GM23338 (cell line): ENCODE results near the gene FAU. TPM values are rescaled to one million over a fixed set of nuclear protein-coding genes. Genes with fewer than 3 reads are reported as not detected.

Experiments used
- ATAC-seq: fragments of 200-7000 bp; cut with Tn5 transposase; 3 replicates; pipeline ENCODE4 v1.9.1; 2020
- DNase-seq: peaks from one replicate; pipeline ENCODE4 v3.0.0-alpha.2; 2015; ENCODE audit warnings: low spot score
- H2AFZ ChIP-seq: fragments of 200-600 bp; sonication (generic); 2 replicates; pipeline ENCODE4 v1.8.0; 2016; ENCODE audit warnings: antibody characterized with exemption, mild to moderate bottlenecking, moderate library complexity
- H3F3A ChIP-seq: fragments of 200-600 bp; sonication (generic); replicated peaks from 2 replicates; pipeline ENCODE4 v1.8.0; 2017; ENCODE audit warnings: antibody characterized with exemption, mixed run types, low read depth
- H3K27ac ChIP-seq: fragments of 200-600 bp; sonication (generic); 2 replicates; pipeline ENCODE4 v1.6.1; 2016; ENCODE audit warnings: low read depth
- H3K27me3 ChIP-seq: fragments of 200-600 bp; sonication (generic); 2 replicates; pipeline ENCODE4 v1.8.0; 2016; ENCODE audit warnings: mild to moderate bottlenecking, mixed run types, moderate library complexity; ENCODE audit not compliant: insufficient read depth
- H3K36me3 ChIP-seq: fragments of 200-600 bp; sonication (generic); 2 replicates; pipeline ENCODE4 v1.8.0; 2016; ENCODE audit warnings: mild to moderate bottlenecking; ENCODE audit not compliant: insufficient read depth
- H3K4me1 ChIP-seq: fragments of 200-600 bp; sonication (generic); 2 replicates; pipeline ENCODE4 v1.8.0; 2016; ENCODE audit warnings: mild to moderate bottlenecking, moderate library complexity; ENCODE audit not compliant: insufficient read depth
- H3K4me2 ChIP-seq: fragments of 200-600 bp; sonication (generic); 2 replicates; pipeline ENCODE4 v1.7.1; 2017; ENCODE audit warnings: mixed run types
- H3K4me3 ChIP-seq: fragments of 200-600 bp; sonication (generic); 2 replicates; pipeline ENCODE4 v1.6.1; 2016; ENCODE audit warnings: mixed run types
- H3K79me2 ChIP-seq: fragments of 200-600 bp; sonication (generic); replicated peaks from 2 replicates; pipeline ENCODE4 v1.8.0; 2017; ENCODE audit warnings: mild to moderate bottlenecking; ENCODE audit not compliant: insufficient read depth
- H3K9me2 ChIP-seq: fragments of 200-600 bp; sonication (generic); 2 replicates; pipeline ENCODE4 v1.8.0; 2017; ENCODE audit not compliant: insufficient read depth
- H4K20me1 ChIP-seq: fragments of 200-600 bp; sonication (generic); replicated peaks from 2 replicates; pipeline ENCODE4 v1.8.0; 2017; ENCODE audit warnings: mild to moderate bottlenecking; ENCODE audit not compliant: insufficient read depth
- H3K27ac Mint-ChIP-seq: 2 replicates; pipeline ENCODE4 v1.8.0; 2020; ENCODE audit warnings: inconsistent platforms, mild to moderate bottlenecking, moderate library complexity, mixed read lengths
- H3K27me3 Mint-ChIP-seq: 3 replicates; pipeline ENCODE4 v1.8.0; 2022; ENCODE audit warnings: low read depth, mild to moderate bottlenecking, moderate library complexity, mixed read lengths, inconsistent platforms; ENCODE audit not compliant: insufficient read depth, poor library complexity
- H3K36me3 Mint-ChIP-seq: 3 replicates; pipeline ENCODE4 v1.8.0; 2021; ENCODE audit warnings: low read depth, mild to moderate bottlenecking, inconsistent platforms, moderate library complexity, mixed read lengths
- H3K4me1 Mint-ChIP-seq: 3 replicates; pipeline ENCODE4 v1.8.0; 2020; ENCODE audit warnings: mild to moderate bottlenecking, inconsistent platforms, mixed read lengths
- H3K4me3 Mint-ChIP-seq: 3 replicates; pipeline ENCODE4 v1.8.0; 2021; ENCODE audit warnings: moderate library complexity, mild to moderate bottlenecking, inconsistent platforms, mixed read lengths
- H3K9me3 Mint-ChIP-seq: 3 replicates; pipeline ENCODE4 v1.8.0; 2020; ENCODE audit warnings: moderate library complexity, mild to moderate bottlenecking, inconsistent platforms, mixed read lengths
- CREB1 ChIP-seq: fragments of 250-450 bp; sonication (Bioruptor Pico); IDR thresholded peaks from 2 replicates; pipeline ENCODE4 v1.5.0; 2020; ENCODE audit warnings: low read depth, mild to moderate bottlenecking, moderate library complexity
- EZH2 ChIP-seq: fragments of 200-600 bp; sonication (generic); IDR thresholded peaks from one replicate; pipeline ENCODE4 v1.8.0; 2017; ENCODE audit warnings: antibody characterized with exemption, mild to moderate bottlenecking, low read depth; ENCODE audit not compliant: unreplicated experiment
- EZH2phosphoT487 ChIP-seq: fragments of 200-600 bp; sonication (generic); IDR thresholded peaks from one replicate; pipeline ENCODE4 v1.8.1; 2018; ENCODE audit warnings: antibody characterized with exemption; ENCODE audit not compliant: unreplicated experiment
- NANOG ChIP-seq: IDR thresholded peaks from 2 replicates; pipeline ENCODE4 v1.6.1; 2016; ENCODE audit warnings: antibody characterized with exemption, borderline replicate concordance
- POLR2AphosphoS5 ChIP-seq: IDR thresholded peaks from 2 replicates; pipeline ENCODE4 v1.6.1; 2016; ENCODE audit warnings: antibody characterized with exemption, low read depth
- ZNF114 ChIP-seq: fragments of 250-450 bp; sonication (Bioruptor Pico); IDR thresholded peaks from 2 replicates; pipeline ENCODE4 v1.5.0; 2020; ENCODE audit warnings: mild to moderate bottlenecking, moderate library complexity
- ZNF331 ChIP-seq: fragments of 250-450 bp; sonication (Bioruptor Pico); IDR thresholded peaks from 2 replicates; pipeline ENCODE4 v1.5.0; 2020; ENCODE audit warnings: low read depth, mild to moderate bottlenecking, moderate library complexity
- polyA plus RNA-seq: library from polyadenylated mRNA; unstranded; fragments of >200 nt; fragmentation: Nextera tagmentation; extraction: Ambion mirVana; gene quantifications from 2 replicates; pipeline ENCODE4 v1.2.1, GENCODE V29; 2016
- total RNA-seq: library from RNA; depleted of rRNA; stranded (reverse); fragments of >200 nt; shearing (Covaris generic); gene quantifications from 2 replicates; pipeline ENCODE4 v1.2.3, GENCODE V29; 2014
- TF ChIP-seq, protein P1 (sequence below): IDR thresholded peaks from one replicate; pipeline ENCODE4 v1.6.1; 2018; ENCODE audit warnings: antibody characterized with exemption; ENCODE audit not compliant: unreplicated experiment
- TF ChIP-seq, protein P2 (sequence below), 2 experiments: fragments of 200-600 bp in 1 of 2; sonication (generic) in 1 of 2; conservative IDR thresholded peaks; 2 replicates each; pipeline versions ENCODE4 v1.5.1 to v1.6.1; 2016 to 2017; ENCODE audit warnings: antibody characterized with exemption in 2 of 2, low read depth in 2 of 2, mild to moderate bottlenecking in 2 of 2, moderate library complexity in 1 of 2

FAU gene
- total and polyA plus RNA-seq, 2 experiments from 2014 or later = 262 to 1,177 TPM

DNA sequence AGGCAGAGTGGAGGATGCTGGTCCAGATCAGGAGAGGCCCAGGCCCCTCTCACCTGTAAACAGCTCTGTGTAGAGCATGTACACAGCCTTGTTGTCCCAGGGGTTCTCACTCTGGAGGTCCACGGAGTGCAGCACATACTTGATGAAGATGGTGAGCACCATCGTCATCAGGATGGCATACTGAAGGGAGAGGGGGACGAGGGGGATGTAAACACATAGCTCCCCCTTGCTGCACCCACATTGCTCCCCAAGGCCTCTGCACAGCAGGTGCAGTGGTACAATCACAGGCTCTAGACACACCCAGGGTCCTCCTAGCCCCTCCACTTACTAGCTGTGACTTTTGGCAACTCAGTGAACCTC is 9.5 kb upstream of the FAU start (continued):
- TF ChIP-seq, protein P1, sequence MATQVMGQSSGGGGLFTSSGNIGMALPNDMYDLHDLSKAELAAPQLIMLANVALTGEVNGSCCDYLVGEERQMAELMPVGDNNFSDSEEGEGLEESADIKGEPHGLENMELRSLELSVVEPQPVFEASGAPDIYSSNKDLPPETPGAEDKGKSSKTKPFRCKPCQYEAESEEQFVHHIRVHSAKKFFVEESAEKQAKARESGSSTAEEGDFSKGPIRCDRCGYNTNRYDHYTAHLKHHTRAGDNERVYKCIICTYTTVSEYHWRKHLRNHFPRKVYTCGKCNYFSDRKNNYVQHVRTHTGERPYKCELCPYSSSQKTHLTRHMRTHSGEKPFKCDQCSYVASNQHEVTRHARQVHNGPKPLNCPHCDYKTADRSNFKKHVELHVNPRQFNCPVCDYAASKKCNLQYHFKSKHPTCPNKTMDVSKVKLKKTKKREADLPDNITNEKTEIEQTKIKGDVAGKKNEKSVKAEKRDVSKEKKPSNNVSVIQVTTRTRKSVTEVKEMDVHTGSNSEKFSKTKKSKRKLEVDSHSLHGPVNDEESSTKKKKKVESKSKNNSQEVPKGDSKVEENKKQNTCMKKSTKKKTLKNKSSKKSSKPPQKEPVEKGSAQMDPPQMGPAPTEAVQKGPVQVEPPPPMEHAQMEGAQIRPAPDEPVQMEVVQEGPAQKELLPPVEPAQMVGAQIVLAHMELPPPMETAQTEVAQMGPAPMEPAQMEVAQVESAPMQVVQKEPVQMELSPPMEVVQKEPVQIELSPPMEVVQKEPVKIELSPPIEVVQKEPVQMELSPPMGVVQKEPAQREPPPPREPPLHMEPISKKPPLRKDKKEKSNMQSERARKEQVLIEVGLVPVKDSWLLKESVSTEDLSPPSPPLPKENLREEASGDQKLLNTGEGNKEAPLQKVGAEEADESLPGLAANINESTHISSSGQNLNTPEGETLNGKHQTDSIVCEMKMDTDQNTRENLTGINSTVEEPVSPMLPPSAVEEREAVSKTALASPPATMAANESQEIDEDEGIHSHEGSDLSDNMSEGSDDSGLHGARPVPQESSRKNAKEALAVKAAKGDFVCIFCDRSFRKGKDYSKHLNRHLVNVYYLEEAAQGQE = no peak
- TF ChIP-seq NANOG (no peak), EZH2phosphoT487 (no peak), POLR2AphosphoS5 (no peak), CREB1 (CRISPR knock-in tag) (no peak), ZNF331 (CRISPR knock-in tag) (no peak), EZH2 (no peak), ZNF114 (no peak)

DNA sequence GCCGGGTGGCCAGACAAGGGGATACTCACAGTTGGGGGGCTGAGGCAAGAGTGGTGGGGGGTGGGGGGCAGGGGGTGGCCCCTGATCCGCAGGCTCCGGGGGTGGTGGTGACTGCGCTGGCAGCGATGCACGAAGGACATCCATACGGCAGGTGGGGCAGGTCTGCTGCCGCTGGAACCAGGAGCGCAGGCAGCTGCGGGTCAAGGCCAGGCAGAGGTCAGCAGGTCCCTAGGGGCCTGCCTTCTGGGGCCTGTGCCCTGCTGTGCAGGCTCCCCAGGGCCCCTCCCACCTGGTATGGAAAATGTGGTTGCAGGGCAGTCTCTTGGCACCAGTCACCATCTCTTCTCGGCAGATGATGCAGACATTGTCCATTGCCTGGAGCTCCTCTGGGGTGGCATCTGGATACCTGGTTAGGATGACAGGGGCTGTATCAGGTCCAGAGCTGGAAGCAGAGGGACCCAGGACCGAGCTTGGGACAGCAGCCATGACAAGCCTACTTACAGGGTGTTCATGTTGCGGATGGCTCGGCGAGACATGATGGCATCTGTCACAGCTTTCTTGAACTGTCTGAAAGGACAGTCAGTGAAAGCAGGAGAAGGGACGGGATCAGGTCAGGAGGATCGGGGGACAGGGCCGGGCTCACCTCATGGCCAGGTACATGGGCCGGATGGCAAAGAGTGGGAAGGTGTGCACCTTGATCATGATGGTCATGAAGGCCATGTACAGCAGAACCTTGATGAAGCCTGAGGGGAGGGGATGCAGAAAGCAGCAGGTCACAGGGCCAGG is 8.9 kb upstream of the FAU start:
- DNase-seq = no peak
- no peak overlapping the region for H3K27ac Mint-ChIP-seq
- no peak for TF ChIP-seq NANOG
- TF ChIP-seq, protein P2, sequence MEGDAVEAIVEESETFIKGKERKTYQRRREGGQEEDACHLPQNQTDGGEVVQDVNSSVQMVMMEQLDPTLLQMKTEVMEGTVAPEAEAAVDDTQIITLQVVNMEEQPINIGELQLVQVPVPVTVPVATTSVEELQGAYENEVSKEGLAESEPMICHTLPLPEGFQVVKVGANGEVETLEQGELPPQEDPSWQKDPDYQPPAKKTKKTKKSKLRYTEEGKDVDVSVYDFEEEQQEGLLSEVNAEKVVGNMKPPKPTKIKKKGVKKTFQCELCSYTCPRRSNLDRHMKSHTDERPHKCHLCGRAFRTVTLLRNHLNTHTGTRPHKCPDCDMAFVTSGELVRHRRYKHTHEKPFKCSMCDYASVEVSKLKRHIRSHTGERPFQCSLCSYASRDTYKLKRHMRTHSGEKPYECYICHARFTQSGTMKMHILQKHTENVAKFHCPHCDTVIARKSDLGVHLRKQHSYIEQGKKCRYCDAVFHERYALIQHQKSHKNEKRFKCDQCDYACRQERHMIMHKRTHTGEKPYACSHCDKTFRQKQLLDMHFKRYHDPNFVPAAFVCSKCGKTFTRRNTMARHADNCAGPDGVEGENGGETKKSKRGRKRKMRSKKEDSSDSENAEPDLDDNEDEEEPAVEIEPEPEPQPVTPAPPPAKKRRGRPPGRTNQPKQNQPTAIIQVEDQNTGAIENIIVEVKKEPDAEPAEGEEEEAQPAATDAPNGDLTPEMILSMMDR (conservative IDR thresholded peaks at IDR 0.05; ENCODE audit: low read depth in 2 of 2) = no peak
- TF ChIP-seq EZH2phosphoT487 = no peak
- TF ChIP-seq, protein P1 = no peak
- no peak for TF ChIP-seq ZNF331 (CRISPR knock-in tag)
- TF ChIP-seq EZH2 = no peak
- no peak for TF ChIP-seq CREB1 (CRISPR knock-in tag)
- TF ChIP-seq ZNF114 = no peak

More for the DNA sequence above, 8.9 kb upstream of the FAU start:
- no peak overlapping the region for H3K4me3 ChIP-seq
- peaks cover 13% of the 10 kb centered on the region; the same call in 1 of the 2 replicates for H3K4me1 ChIP-seq
- H3K27me3 ChIP-seq = no peaks in the 10 kb centered on the region
- no peak overlapping the region; the same call in 2 of the 3 replicates for H3K4me3 Mint-ChIP-seq
- peaks cover 38% of the 10 kb centered on the region for H3K36me3 Mint-ChIP-seq
- no peak for ATAC-seq
- H3K36me3 ChIP-seq = peaks cover 6% of the 10 kb centered on the region
- H2AFZ ChIP-seq = no peak overlapping the region
- peaks cover 14% of the 10 kb centered on the region for H3K4me1 Mint-ChIP-seq
- H4K20me1 ChIP-seq = no peaks in the 10 kb centered on the region
- no peak overlapping the region for H3K27ac ChIP-seq
- H3K4me2 ChIP-seq = no peak overlapping the region
- peaks cover 19% of the 10 kb centered on the region for H3K79me2 ChIP-seq
- peaks cover 15% of the 10 kb centered on the region; the same call in 1 of the 2 replicates for H3F3A ChIP-seq
- no peaks in the 10 kb centered on the region for H3K9me2 ChIP-seq
- H3K9me3 Mint-ChIP-seq = no peaks in the 10 kb centered on the region; the same call in 2 of the 3 replicates
- peaks cover 14% of the 10 kb centered on the region for H3K27me3 Mint-ChIP-seq
